Midbrain (tissue), 1 donor: Measurements from ENCODE around the gene DNTTIP2.
"Not testable (repeated sequence)": the region's sequence is repeated elsewhere in the genome, so short reads cannot be mapped to it uniquely, and the experiment has no call there.

Source experiments
- DNase-seq: peaks from one replicate; lab custom pipeline; 2025; lab: John Stamatoyannopoulos, UW

The DNTTIP2 gene

DNA sequence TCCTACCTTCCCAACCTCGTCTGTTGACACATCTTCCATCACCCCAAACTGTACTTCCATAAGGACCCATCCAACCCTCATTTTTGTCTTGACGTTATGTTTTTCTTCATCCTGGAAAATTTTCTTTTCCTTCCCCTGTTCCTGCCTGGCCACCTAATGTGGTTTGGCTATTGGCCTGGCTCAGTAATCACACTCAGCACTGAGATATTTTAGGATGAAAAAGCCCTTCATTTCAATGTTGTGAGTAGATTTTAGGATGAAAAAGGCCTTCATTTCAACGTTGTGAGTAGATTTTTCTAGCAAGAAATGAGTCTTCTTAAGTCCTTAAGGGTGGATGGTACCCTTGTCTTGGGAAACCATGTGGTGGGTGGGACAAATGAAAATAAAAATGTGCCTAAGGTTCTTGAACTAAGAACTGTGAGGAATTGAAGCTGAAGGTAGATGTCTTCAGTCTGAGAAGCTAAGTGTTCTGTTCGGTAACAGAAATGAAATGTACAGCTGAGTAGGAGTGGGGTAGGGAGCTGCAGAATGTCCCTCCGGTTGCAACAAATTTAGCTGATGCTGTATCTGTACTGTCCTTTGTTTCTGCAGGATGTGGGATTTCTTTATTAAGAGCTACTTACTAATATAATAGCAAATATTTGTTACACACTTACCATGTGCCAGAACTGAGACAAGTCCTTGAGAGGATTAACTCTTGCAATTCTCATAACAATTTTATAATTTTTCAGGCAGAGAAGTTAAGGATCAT lies 36.1 kb downstream of the DNTTIP2 start:
- no peak for DNase-seq

- DNase-seq, result no peak
Observed at GRCh38 chr1:93841771-93842170, 37.2 kb downstream of the DNTTIP2 start.

- no peak for DNase-seq
Observed at GRCh38 chr1:93840956-93841482, 38.0 kb downstream of the DNTTIP2 start.

DNA sequence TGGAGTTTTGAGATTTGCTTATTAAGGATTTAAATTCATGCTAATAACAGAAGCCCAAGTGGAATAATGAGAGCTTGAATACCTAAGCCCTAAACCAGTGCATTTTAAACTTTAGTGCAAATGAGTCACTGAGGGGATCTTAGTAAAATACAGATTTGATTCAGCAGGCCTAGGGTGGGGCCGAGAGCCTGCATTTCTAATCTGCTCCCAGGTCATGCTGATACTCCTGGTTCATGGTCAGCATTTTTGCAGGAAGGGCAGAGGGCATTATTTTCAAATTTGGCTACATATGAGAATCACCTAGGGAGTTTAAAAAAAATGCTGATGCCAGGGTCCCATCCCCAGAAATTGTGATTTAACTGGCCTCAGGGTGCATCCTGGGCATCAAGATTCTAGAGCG lies 39.3 kb downstream of the DNTTIP2 start:
- no peak for DNase-seq

GRCh38 chr1:93839307-93839706 lies 39.7 kb downstream of the DNTTIP2 start:
- no peak for DNase-seq

- DNase-seq, result no peak
Observed at GRCh38 chr1:93837961-93838360, 41.0 kb downstream of the DNTTIP2 start.

- DNase-seq, result not testable (repeated sequence)
Observed at GRCh38 chr1:93833293-93833692, 45.7 kb downstream of the DNTTIP2 start.

DNA sequence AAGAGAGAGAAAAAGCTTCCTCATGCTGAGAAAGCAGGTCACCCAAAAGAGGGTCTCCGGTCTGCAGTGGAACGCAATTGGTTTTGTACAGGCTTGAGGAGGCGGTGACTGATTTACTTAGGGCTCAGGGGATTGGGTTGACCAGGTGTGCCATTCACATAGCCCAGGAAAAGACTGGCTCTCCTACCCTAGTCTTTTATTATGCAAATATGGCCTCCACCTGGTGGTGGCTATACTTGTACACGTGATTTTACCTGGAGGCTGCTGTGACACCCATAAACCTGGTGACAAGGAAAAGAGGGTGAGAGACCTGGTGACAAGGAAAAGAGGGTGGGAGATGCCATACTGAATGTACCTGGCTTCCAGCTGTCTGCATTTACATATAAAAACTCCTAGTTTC lies 49.9 kb downstream of the DNTTIP2 start:
- no peak for DNase-seq

- no peak for DNase-seq
Observed at GRCh38 chr1:93828367-93828755, 50.6 kb downstream of the DNTTIP2 start.

- DNase-seq, result no peak
Observed at GRCh38 chr1:93827633-93828366, 51.2 kb downstream of the DNTTIP2 start.

- DNase-seq, result no peak
Observed at GRCh38 chr1:93827128-93827527, 51.9 kb downstream of the DNTTIP2 start.

DNA sequence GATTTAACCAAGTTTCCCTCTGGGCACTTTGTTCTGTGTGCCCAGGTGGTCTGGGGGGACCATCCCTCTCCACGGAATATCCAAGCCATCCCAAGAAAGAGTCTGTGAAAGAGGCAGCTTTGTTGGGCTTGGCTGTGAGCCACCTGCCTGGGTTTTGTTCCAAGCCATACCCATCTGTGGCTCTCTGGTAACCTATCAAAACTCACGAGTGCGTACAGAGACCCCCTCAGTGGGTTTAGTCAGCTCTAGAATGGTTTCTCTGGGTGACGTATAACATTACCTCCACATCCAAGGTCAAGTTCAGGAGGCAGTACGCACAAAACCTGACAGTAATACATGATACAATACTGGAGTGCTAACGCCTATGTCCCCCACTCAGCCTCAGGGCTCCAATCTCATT lies 54.2 kb downstream of the DNTTIP2 start:
- no peak for DNase-seq

DNA sequence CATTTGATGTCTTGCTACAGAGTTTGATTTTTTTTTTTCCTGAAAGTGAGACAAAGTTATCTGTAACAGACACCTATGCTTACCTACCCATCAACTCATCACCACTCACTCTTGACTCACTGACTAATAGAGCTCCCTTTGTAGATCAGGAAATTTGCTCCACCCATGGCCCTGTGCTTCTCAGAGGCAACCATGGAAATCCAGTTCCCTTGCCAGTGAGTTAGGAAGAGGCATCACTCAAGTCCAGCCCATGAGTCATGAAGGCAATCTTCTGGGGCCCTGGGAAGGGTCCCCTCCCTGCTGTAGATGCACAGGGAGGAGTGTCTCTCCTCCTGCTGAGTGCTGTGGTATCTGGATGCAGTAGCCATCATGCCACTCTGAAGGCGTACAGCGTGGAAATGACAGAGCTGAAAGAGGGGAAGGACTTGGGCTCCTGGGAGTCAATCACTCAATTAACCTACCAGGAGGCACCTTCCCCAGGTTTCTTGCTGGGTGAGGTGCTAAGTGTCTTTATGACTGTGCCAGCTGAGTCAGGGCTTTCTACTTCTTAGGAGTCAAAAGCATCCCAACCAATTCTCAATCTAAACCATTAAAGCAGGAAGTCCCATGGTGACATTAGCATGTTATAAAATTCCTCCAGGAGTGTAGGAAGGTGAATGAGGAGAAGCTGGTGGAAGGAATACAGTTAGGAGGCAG lies 56.1 kb downstream of the DNTTIP2 start:
- no peak for DNase-seq

GRCh38 chr1:93821423-93822144 lies 57.4 kb downstream of the DNTTIP2 start:
- DNase-seq, result no peak

- no peak for DNase-seq
Observed at GRCh38 chr1:93820554-93821422, 58.2 kb downstream of the DNTTIP2 start.

DNA sequence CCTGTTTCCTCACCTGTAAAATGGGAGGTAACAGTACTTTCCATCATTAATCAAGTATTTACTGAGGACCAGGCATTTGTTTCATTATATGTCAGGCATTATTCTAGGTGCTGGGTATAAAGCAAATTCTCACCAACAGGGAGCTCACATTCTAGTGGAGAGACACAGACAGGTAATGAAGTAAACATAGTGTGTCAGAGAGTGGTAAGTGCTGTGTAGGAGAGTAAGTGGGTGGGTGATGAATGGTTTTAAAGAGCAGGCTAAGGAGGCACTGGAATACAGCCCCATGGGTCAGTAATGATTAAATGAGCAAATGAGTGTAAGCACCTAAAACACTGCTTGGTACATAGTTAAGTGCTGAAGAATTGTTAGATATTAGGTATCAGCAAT lies 60.4 kb downstream of the DNTTIP2 start:
- no peak for DNase-seq

DNA sequence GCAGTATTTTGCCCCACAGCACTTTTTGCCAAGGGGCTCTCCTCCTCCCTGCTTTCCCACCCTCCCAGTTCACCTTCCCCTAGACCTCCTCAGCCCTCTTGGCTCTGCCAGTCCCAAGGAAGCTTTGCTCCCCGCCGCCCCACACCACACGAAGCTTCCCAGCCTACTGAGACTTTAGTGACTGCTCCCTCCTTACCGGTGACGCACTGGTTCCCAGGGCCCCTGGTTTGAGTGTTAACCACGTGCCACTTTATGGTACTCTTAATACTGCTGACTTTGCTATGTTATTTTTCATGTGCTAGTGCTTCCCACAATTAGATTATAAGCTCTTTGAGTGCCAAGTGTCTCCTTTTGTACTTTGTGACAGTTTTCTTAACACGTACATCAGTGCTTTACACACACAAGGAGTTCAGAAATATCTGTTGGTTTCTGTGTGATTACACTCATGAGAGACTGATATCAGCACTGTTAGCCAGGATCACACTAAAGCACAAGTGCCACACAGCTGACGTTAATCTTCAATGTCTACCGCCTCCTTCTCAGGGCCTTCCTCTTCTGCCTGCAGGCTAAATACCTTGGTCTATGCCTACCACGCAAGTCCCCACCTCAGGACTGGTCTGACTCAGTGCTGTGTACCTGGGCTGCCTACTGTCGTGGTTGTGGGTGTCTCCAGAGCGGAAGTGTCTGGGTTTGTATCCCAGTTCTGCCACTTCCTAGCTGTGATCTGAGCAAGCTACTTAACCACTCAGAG lies 61.0 kb downstream of the DNTTIP2 start:
- no peak for DNase-seq

DNA sequence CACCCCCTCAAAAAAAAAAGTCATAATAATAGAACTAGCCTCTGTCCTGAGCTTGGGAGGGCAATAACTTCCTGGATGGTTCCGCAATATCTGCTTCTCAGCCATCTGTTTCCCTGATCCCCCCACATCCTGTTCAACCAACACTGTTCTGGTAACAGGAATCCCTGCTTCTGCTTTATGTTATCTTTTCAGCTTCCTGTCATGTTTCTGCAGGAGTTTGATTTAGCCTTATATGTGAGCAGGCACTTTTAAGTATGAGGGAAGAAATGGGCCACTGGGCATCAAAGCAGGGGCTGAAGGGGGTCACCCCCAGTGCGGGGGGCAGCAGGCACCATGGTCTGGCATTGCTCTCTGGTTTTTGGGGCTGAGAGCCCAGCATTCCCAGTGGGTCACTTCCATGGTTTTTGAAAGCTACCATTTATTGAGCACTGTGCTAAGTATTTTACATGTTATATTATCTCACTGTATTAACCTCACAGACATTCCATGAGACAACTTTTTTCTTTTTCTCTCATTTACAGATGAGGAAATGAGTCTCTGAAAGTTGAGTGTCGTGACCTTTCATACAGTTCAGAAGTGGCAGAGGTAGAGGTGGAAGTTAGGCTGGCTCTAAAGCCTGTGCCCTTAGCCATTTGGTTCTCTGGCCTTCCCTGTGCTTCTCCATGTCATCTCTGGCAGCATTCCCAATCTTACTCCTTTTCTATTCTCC lies 61.9 kb downstream of the DNTTIP2 start:
- peak; percentile 13 for DNase-seq
